Activated CD4-positive, alpha-beta T cell treated with anti-CD3 and anti-CD28 coated beads, Interleukin-2, Interleukin-4, amounts not matched to agents 100 ng/mL and 50 ng/mL, durations not matched to agents 16 hours and 8 hours (primary cell): Measurements from ENCODE around the gene TBC1D10A.

Experiments
- DNase-seq: peaks from one replicate; pipeline ENCODE4 v3.0.0-alpha.2; 2020; ENCODE audit warnings: low spot score

The TBC1D10A gene, protein sequence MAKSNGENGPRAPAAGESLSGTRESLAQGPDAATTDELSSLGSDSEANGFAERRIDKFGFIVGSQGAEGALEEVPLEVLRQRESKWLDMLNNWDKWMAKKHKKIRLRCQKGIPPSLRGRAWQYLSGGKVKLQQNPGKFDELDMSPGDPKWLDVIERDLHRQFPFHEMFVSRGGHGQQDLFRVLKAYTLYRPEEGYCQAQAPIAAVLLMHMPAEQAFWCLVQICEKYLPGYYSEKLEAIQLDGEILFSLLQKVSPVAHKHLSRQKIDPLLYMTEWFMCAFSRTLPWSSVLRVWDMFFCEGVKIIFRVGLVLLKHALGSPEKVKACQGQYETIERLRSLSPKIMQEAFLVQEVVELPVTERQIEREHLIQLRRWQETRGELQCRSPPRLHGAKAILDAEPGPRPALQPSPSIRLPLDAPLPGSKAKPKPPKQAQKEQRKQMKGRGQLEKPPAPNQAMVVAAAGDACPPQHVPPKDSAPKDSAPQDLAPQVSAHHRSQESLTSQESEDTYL

DNA sequence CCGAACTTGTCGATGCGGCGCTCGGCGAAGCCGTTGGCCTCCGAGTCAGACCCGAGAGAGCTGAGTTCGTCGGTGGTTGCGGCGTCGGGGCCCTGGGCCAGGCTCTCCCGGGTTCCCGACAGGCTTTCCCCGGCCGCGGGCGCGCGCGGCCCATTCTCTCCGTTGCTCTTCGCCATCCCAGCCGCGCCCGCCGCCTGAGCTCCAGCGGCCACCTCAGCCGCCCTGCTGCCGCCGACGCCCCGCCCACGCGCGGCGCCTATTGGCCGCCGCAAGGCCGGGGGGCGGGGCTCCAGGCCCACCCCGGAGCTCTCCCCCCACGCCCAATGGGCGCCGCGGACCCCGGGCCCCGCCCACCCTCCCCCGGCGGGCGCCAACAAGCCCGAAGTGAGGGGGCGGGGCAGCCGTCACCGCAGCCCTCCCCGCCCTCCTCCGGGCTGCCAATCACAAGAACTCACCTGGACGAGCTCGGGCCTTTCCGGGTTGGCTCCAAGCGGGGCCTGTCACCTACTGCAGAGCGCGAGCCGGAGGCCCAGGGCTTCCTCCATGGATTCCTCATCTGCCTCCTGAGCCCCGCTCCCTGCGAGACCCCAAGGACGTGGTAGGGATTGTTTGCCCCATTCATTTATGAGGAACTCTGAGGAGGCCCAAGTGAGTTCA lies at the start of gene TBC1D10A:
TSS of gene TBC1D10A (minus strand) at position 236 of the 657 bp plus-strand sequence. CDS start at position 176, 60 bp downstream.
- peak; percentile 94 for DNase-seq

DNA sequence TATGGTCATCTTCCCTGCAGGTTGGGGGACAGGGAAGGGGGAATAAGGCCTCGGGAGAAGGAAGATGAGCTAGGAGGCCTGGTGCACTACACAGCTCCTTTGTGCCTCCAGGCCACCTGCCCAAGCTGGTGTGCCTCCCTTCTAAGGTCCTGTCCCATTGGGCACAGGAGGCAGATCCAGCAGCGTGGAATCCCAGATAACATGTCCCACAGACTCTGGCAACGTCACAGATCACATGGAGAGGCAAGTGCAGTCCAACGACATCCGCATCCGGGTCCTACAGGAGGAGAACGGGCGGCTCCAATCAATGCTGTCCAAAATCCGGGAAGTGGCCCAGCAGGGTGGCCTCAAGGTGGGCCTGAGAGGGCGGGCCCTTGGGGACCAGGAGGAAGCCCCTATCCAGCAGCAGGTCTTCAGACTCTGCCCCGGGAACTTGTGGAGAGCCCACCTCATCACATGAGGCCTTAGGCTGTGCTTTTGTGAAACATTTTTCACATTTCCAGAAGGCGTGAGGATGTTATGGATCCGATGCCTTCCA lies 48.6 kb upstream of the TBC1D10A start:
- DNase-seq = no peak

DNA sequence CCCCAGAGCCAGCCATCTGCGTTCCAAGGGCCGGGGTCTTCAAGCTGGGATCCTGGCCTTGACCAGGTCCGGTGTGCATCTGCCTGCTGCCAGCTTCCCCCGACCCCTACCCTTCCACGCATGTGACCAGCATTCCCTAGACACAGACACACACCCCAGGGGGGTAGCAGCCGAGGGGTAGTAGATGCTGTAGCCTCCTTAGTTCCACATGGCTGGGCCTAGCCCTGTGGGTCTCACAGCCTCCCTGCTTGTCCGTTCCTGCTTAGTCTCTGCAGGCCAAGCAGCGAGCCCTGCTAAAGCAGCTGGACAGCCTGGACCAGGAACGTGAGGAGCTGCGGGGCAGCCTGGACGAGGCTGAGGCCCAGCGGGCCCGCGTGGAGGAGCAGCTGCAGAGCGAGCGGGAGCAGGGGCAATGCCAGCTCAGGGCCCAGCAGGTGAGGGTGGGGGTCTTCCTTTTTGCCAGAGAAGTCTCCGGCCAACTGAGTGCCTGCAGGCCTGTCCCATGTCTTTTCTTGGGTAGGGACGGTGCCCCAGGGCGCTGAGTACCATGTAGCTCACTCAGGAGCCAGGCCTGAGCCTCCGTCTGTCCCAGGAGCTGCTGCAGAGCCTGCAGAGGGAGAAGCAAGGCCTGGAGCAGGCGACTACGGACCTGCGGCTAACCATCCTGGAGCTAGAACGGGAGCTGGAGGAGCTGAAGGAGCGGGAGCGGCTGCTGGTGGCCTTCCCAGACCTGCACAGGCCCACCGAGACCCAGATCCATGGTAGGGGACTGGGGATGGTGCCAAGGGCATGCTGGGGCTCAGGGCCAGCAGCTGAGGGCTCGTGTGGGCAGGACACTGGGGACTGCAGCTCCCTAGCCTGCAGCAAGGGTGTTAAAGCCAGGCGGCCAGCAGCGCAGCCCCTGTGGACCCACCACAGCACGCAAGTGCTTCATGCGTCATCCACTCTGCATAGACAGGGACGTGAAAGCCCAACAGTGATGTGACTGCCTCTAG lies 46.9 kb upstream of the TBC1D10A start:
- DNase-seq = no peak

DNA sequence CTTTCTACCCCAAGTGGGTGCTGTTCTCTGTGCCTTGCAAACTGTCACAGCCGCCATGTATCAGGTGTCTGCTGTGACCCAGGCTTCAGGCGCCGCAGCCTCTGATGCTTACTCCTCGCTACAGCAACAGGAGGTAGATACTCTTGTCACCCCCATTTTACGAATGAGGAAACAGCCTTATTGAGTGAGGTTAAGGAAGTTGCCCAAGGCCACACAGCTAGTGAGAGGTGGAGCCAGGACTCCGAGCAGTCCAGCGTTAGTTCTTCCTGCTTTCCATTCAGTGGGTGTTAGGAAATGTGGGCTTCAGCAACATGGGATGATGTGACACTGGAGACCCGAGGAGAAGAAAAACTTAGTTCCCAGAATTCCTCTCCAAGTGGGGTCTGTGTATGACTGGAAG lies 46.2 kb upstream of the TBC1D10A start:
- no peak for DNase-seq

DNA sequence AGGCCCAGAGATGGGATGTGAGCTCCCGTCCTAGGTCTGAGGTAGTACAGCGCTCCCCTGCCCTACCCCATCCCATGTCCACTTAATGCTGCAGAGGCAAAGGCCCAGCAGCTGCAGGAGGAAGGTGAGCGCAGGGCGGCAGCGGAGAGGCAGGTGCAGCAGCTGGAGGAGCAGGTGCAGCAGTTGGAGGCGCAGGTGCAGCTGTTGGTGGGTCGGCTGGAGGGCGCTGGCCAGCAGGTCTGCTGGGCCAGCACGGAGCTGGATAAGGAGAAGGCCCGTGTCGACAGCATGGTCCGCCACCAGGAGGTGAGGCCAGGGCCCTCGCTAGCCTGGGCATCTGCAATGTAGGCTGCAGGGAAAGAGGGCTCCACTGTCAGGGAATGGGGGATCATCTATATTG lies 45.2 kb upstream of the TBC1D10A start:
- DNase-seq = no peak

DNA sequence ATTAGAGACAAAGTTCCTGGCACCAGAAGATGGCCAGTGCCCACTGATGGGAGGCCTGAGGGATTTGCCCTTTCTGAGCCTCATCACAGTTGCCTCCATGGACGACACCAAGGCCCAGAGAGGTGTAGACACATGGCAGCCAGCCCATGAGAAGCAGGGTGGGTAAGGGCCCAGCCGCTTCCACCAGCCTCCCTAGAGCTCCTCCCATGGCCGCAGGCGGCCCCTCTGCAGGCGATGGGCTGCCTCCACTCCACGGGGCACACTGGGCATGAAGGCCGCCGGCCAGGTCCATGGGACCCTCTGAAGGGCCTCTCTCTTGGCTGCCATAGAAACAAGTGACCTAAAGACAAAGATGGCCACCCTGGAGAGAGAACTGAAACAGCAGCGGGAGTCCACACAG lies 44.6 kb upstream of the TBC1D10A start:
- no peak for DNase-seq

DNA sequence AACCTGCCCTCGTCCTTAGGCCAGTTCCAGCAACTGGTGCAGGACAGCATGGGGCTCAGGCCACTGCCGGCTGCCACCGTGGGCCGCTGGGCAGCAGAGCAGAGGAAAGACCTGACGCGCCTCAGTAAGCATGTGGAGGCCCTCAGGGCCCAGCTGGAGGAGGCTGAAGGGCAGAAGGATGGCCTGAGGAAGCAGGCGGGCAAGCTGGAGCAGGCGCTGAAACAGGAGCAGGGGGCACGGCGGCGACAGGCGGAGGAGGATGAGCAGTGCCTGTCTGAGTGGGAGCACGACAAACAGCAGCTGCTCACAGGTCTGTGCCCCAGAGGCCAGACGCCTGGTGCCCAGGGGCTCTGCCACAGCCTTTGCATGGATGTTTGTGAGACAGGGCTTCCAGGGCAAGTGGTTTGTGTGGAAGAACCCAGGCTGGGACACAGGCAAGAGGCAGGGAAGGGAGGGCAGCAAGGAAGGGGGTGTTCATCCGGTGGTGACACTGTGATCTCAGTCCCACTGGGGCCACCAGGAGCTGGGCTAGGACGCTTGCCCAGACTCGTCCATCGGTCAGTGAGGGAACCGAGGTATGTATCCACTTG lies 44.0 kb upstream of the TBC1D10A start:
- DNase-seq = no peak

DNA sequence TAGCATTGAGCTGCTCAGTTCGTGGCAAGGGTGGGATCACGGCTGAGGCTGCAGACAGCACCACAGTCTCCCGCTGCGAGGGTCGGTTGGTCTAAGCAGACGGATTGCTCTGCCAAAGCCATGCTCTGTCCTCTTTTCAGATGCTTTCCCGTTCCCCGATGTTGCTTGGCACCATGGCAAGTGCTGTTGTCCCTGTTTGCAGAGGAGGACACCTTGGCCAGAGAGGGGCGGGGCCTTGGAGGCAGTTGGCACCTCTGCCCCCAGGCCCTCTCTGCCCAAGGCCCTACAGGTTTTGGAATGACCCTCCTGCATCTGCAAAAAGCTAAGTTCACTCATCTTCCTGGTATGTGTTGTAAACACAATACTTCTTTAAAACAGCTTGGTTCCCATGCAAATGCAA lies 41.7 kb upstream of the TBC1D10A start:
- no peak for DNase-seq

DNA sequence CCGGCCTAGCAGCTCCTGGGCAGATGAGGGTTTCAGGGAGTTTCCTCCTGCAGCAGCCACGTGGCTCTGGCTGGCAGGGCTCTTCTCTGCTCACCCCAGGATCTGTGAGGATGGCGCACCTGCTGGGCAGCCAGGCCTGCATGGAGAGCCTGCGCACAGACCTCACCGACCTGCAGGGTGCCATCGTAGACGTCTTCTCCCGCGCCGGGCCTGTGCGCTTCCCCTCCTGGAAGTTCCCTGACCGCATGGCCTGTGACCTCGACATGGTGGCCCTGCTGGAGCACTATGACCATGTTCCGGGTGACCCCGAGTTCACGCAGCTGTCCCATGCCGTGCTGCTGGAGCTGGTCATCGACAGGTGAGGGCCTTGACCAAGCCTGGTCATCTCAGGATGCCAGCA lies 39.1 kb upstream of the TBC1D10A start:
- no peak for DNase-seq

DNA sequence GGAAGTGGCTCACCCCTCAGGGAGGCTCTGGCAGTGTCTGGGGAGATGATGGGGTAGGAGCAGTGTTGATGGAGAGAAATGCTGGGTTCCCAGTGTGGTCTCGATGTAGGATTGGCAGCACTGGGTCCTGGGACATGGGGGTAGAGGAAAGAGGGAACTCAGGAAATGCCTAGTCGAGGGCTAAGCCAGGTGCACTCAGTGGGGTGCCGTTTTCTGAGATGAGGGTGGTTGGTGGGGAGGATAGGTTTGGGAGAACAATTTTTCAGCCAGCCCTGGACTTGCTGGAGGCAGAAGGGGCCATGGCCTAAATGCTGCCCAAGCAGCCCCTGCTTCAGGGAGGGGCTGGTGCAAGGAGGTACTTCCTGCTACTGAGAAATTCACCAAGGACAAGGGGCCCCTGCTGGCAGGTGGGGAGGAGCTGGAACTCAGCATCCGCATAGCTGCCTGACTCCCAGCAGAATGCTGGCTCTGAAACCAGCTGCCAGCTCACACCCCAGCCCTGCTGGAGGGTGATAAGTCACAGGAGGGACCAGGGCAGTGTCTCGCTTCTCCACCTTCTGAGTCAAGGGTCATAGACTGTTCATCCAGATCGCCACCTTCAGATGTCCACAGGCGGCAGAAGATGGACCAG lies 36.0 kb upstream of the TBC1D10A start:
- DNase-seq = no peak

DNA sequence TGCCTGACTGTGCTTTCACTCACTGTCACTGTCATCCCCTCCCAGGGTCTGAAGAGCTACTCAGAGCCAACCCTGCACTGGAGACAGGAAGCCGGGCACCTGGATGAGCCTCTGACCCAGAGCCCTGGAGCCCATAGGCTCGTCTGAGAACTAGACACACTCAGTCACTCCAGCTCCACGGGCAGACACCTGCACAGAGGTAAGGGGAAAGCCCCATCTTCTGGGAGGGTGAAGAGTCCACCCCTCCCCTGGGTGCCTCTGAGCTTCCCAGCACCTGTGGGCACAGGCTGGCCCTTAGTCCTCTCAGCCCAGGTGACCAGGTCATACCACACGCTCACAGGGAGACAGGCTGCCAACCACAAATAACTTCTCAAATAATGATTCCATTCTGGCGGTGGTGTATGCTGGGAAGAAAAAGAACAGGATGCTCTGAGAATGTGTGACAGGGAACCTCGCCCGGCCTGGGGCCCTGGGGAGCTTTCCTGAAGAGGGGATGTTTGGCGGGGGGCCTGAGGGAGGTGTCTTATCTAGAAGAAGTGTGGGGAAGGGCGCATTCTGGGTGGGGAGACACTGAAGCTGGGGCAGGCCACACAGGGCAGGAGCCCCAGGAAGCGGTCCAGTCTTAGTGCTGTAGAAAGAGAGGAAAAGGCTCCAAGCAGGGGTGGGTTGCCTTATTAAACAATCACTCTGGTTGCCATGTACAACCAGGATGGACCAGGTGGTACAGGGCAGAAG lies 35.3 kb upstream of the TBC1D10A start:
- DNase-seq = no peak

DNA sequence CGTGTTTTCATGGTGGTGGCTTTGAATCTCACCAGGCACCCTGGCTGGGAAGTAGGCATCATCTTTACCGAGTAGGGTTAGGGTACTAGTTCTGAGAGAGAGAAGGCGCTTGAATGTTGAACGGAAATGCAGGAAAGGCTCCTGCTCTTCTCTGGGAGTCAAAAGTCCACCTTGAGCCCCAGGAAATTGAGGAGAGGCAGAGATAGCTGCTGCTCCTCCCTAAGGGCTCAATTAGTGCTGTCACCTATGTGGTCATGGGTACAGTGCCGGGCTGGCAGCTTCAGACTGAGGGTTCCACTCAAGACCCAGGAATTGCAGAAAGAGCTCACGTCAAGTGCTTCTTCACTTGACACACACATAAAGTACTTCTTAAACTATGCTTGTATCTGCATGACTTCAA lies 31.8 kb upstream of the TBC1D10A start:
- no peak for DNase-seq

DNA sequence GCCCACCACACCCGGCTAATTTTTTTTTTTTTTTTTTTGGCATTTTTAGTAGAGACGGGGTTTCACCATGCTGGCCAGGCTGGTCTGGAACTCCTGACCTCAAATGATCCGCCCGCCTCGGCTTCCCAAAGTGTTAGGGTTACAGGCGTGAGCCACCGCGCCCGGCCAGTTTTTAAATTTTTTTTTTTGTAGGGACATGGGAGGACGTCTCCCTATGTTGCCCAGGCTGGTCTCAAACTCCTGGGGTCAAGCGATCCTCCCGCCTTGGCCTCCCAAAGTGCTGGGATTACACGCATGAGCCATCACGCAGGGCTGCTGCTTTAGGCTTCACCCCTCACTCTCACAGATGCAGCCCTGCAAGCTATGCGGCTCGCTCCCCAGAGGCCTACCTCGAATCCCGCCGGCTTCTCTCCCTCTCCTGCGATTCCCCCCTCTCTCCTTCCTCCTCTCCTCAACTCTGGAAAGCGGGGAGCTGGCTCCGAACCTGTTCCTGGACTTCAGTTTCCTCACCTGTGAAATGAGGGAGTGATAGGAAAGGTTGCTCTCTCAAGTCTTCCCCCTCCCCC lies 31.0 kb upstream of the TBC1D10A start:
- DNase-seq = no peak

DNA sequence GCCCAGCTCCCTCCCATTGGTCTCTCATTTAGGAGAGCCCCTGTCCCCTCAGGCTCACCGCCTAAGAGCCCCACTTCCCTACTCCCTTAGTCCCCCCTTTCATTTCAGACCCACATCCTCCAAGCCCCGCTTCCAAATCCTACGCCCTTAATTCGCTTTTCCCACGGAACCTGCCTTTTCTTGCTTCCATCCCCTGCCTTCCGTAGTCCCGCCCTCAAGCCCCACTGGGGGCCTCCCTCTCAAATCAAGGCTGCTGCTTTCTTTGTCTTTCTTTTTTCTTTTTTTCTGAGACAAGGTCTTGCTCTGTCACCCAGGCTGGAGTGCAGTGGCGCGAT lies 30.5 kb upstream of the TBC1D10A start:
- DNase-seq = no peak

DNA sequence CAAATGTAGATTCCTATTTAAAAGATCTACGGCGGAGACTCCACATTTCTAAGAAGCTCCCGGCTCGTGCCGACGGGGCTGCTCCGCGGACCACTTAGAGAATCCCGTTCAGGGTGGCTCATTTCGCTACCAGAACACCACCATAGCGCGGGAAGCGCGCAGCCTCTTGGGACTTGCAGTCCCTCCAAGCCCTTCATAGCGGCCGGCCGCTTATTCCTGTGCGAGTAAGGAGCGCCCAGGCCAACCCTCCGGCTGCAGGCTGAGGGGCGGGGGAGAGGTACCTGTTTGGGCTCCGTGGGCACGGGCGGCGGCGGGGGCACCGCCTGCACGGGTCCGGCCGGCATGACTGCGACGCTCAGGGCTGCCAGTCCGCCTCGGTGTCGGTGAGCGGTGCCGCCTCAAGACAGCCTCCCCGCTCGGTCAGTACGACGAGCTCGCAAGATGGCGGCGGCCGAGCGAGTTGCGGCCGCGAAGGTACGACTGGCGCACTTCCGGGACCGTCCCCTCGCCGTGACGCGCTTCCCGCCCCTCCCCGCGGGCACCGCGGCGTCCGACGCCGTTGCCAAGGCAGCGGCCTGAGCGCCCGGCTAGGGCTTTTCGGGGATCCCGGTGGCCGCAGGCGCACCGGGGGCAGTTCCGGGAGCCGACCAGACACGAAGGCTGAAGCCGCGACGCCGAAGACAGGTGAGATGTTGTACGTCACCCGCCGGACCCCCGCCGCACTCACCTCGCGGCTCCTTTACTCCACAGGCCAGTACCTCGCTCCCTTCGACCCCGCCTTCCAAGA lies 29.9 kb upstream of the TBC1D10A start, which contains the start of the genes CCDC157 and SF3A1:
TSS of gene CCDC157 (plus strand) at position 559 of the 787 bp plus-strand sequence. CDS start 8,994 bp downstream, outside the sequence.
TSS of gene SF3A1 (minus strand) at position 446 of the 787 bp plus-strand sequence. CDS start at position 344, 102 bp downstream.
- peak; percentile 93 for DNase-seq

DNA sequence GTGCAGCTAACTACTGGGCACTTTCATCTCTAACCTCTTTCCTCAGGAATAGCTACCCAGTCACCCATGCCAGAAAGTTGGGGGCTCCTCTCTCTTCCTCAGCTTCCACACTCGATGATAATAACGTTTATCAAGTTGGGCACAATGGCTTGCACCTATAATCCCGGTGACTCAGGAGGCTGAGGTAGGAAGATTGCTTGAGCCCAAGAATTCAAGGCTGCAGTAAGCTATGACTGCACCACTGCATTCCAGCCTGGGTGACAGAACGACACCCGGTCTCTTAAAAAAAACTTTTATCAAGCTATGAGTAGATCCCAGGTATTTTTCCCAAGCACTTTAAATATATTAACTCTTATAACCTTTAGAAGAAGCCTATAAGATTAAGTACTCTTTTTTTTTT lies 27.9 kb upstream of the TBC1D10A start:
- no peak for DNase-seq

DNA sequence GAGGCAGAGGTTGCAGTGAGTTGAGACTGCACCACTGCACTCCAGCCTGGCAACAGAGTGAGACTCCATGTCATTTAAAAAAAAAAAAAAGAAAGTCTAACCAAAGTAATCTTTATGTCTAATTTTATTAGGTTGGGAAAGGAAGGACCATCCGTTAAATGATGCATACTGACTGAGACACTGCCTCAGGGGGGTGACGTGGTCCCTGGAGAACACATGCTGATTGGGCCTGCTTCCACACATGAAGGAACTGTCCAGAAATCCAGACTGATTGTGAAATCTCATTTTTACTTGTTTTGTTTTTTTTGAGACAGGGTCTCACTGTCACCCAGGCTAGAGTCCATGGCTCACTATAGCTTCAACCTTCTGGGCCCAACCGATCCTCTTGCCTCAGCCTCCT lies 24.5 kb upstream of the TBC1D10A start:
- DNase-seq = no peak

DNA sequence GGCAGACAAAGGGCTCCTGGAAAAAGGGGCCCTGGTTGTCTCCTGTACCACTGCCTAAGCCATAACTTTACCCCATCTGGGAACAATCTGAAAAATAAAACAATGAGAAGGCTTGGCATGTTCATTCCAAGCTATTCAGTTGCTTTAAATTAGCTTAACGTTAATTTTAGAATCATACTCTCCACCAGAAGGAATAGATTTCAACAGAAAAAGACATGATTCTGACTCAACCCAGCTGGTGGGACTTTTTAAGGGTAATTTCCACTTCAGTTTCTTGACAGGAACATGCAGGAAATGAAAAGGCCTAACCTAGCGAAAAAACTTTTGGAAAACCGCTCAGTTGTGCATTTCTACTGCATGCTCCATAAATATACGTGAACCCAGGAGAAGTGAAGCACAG lies 22.1 kb upstream of the TBC1D10A start:
- no peak for DNase-seq

DNA sequence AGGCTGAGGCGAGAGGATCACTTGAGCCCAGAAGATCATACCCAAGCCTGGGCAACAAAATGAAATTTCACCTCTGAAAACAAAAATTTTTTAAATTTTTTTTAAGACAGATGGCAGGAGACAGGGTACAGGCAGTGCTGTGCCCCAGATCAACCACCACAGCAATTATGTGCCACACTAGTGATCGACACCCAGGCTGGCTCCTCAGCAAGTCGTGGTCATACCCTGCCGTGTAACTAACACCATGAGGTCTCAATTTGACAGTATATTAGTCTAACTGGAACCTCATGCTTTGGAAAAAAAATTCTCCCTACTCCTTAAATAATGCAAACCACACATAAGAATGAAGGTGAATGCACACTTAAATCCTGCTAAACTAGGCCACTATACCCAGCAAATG lies 21.7 kb upstream of the TBC1D10A start:
- peak; percentile 47 for DNase-seq
